ENCODE results near the gene ZBTB39.

DNA sequence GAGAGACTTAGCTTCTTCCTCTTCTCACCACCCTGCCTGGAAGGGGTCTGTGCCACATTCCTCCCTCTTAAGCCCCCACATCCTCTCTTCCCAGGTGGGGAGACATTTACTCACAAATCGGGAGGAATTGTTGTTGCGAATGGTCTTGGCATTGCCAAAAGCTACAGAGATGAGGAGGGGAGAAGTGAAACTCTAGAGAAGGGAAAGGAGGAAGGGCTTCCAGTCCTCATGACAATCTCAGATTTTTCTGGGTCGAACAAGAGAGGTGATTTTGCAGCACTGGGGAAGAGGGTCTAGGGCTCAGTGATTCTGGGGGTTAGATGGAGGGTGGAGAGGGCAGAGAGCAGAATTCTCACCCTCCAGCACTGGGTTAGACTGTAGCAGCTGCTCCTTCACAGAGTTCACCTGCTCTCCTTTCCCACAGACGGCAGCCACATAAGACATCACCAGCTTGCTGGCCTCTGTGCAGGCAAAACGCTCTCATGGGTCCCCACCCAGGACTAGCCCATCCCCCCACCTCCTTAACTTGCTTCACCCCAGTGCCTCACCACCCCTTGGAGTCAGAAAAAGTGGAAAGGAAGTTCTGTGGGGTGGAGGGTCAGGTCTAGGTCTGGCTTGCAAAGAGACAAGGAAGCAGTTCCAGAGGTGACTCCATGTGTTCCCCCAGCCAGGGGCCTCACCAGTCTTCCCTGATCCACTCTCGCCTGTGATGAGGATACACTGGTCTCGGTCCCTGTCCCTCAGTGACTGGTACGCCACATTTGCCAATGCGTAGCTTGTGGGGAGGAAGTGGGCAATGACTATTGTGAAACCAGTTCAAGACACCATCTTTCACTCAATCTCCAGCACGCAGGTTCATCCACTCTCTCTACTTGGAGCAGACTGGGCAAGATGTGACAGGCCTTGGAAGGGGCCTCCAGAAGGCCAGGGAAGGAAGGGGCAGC, 40.9 kb upstream of the ZBTB39 start:
- TF ChIP-seq, protein P1, sequence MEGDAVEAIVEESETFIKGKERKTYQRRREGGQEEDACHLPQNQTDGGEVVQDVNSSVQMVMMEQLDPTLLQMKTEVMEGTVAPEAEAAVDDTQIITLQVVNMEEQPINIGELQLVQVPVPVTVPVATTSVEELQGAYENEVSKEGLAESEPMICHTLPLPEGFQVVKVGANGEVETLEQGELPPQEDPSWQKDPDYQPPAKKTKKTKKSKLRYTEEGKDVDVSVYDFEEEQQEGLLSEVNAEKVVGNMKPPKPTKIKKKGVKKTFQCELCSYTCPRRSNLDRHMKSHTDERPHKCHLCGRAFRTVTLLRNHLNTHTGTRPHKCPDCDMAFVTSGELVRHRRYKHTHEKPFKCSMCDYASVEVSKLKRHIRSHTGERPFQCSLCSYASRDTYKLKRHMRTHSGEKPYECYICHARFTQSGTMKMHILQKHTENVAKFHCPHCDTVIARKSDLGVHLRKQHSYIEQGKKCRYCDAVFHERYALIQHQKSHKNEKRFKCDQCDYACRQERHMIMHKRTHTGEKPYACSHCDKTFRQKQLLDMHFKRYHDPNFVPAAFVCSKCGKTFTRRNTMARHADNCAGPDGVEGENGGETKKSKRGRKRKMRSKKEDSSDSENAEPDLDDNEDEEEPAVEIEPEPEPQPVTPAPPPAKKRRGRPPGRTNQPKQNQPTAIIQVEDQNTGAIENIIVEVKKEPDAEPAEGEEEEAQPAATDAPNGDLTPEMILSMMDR (conservative IDR thresholded peaks at IDR 0.05): no peak
- TF ChIP-seq ZFX (IDR thresholded peaks at IDR 0.05): no peak
